Dendritic cell treated with granulocyte-macrophage colony-stimulating factor and Interleukin-4, amounts not matched to agents 40 ng/mL and 50 ng/mL, for 4 days (primary cell): ENCODE results near the gene RAB7B.
"Not testable (repeated sequence)": the region's sequence is repeated elsewhere in the genome, so short reads cannot be mapped to it uniquely, and the experiment has no call there.

Source experiments
- H3K27ac Mint-ChIP-seq: one replicate; pipeline ENCODE4 v1.8.0; 2022; ENCODE audit warnings: mild to moderate bottlenecking, mixed read lengths
- H3K27me3 Mint-ChIP-seq: one replicate; pipeline ENCODE4 v1.8.0; 2022; ENCODE audit warnings: mild to moderate bottlenecking, mixed read lengths
- H3K36me3 Mint-ChIP-seq: one replicate; pipeline ENCODE4 v1.8.0; 2022; ENCODE audit warnings: low read depth, mixed read lengths
- H3K4me1 Mint-ChIP-seq: one replicate; pipeline ENCODE4 v1.8.0; 2022; ENCODE audit warnings: low read depth, mixed read lengths
- H3K4me3 Mint-ChIP-seq: one replicate; pipeline ENCODE4 v1.8.0; 2022; ENCODE audit warnings: mild to moderate bottlenecking, moderate library complexity, mixed read lengths
- H3K9me3 Mint-ChIP-seq: one replicate; pipeline ENCODE4 v1.8.0; 2022; ENCODE audit warnings: mixed read lengths
- intact Hi-C: fragments of 100-400 bp; cut with micrococcal nuclease; formaldehyde crosslinking; loops from one replicate; pipeline ENCODE4 v1.15.0; 2022

The RAB7B gene, protein sequence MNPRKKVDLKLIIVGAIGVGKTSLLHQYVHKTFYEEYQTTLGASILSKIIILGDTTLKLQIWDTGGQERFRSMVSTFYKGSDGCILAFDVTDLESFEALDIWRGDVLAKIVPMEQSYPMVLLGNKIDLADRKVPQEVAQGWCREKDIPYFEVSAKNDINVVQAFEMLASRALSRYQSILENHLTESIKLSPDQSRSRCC

DNA sequence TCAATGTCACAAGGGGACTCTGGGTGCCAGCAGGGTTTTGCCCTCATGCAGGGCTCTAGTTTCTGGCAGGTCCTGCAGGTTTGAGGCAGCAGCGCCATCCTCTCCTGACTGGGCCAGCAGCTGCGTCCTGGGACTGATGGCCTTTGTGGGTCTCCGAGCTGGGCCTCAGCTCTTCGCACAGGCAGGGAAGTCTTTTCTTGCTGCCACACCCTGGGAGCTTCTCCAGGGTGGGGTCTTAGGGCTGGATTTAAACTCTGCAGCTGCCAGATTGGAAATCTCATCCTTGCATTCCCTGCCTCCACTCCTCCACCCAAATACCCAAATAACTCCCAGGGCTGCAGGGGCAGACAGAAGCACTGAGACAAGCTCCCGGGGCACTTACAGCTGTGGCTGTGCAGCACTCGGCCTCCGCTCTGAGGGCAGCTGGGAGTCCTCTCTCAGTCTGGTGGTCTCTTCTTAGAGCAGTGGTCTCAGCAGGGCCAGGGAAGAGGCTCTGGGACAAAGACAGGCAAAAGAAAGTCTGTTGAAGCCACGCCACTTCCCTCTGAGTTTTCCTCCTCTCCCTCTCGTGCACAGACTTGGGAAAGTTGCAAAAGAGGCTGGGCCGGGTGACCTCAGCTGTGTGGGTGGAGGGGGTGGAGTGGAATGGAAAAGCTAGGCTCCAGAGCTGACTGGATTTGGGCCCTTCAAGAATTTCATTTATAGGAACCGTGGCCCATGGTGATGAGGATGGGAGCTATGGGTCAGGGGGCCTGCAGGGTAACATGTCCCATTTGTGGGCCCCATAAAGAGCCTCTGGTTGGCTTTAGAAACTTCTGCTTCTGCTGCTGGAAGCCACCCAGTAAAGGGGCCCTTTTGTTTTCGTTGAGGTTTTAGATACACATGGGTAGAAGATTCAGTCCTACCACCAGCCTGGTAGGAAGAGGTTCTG lies at the start of gene RAB7B:
TSS of gene RAB7B (minus strand) at position 525 of the 931 bp plus-strand sequence. CDS start 9,260 bp downstream, outside the sequence.
- H3K36me3 Mint-ChIP-seq, result no peaks in the 10 kb centered on the region
- H3K27ac Mint-ChIP-seq, result peak within 1 kb of the TSS; percentile 73
- H3K4me3 Mint-ChIP-seq, result peak within 1 kb of the TSS; percentile 67
- H3K9me3 Mint-ChIP-seq, result no peaks in the 10 kb centered on the region
- peaks cover 79% of the 10 kb centered on the region for H3K4me1 Mint-ChIP-seq
- no peaks in the 10 kb centered on the region for H3K27me3 Mint-ChIP-seq
- intact Hi-C loops, result loop anchor here (5.0 kb wide), 1 partner anchor 44 kb away; no protein-coding TSS in a partner anchor

DNA sequence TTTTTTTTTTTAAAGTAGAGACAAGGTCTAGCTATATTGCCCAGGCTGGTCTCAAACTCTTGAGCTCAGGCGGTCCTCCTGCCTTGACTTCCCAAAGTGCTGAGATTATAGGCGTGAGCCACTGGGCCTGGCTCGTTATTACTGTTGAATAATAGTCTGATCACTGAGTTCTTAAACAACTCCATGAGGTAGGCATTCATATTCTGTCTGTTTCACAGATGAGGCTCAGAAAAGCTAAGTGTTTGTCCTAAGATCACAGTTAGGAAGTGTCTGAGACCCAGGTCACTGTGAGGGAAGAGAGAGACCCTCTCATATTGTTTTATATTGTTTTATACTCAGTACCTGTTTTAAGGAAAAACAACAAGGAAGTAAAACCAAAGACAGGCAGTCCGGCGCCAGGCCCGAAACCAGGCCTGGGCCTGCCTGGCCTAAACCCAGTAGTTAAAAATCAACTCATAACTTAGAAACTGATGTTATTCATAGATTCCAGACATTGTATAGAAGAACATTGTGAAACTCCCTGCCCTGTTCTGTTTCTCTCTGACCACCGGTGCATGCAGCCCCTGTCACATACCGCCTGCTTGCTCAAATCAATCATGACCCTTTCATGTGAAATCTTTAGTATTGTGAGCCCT lies 49.2 kb upstream of the RAB7B start:
- intact Hi-C loops, H3K9me3 Mint-ChIP-seq, H3K4me3 Mint-ChIP-seq, H3K27me3 Mint-ChIP-seq, H3K36me3 Mint-ChIP-seq: not testable (repeated sequence)
- Mint-ChIP-seq H3K27ac (peak overlapping the region; percentile 7), H3K4me1 (peaks cover 46% of the 10 kb centered on the region)

DNA sequence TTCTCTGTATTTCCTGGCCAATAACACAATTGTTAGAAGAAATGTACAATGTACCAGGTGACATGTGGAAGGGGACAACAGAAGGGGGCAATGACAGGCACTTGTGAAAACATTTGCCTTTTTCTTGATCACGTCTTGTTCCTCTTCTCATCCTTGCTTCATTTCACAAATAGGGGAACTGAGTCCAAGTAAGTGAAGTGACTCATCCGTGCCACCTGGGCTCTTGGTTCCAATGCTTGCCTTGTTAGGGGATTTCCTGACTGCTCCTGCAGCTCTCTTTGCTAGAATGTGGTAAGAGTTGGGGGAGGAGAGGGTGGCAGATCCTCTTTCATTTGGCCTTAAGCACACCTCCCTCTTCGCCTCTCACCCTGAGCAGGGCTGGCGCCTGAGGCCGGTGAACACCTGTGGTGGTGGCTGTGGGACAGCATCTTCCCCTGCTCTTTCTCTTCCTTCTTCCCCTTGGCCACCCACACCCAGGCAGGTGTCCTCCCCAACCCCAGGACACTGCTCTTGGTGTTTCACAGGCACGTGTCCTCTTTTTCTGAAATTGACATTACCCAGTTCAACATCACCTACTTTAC lies 47.5 kb upstream of the RAB7B start:
- Mint-ChIP-seq H3K9me3 (no peaks in the 10 kb centered on the region), H3K36me3 (no peaks in the 10 kb centered on the region), H3K27ac (no peak overlapping the region), H3K4me1 (peaks cover 46% of the 10 kb centered on the region), H3K4me3 (no peak overlapping the region), H3K27me3 (no peaks in the 10 kb centered on the region)
- intact Hi-C loops, result no loop called here

DNA sequence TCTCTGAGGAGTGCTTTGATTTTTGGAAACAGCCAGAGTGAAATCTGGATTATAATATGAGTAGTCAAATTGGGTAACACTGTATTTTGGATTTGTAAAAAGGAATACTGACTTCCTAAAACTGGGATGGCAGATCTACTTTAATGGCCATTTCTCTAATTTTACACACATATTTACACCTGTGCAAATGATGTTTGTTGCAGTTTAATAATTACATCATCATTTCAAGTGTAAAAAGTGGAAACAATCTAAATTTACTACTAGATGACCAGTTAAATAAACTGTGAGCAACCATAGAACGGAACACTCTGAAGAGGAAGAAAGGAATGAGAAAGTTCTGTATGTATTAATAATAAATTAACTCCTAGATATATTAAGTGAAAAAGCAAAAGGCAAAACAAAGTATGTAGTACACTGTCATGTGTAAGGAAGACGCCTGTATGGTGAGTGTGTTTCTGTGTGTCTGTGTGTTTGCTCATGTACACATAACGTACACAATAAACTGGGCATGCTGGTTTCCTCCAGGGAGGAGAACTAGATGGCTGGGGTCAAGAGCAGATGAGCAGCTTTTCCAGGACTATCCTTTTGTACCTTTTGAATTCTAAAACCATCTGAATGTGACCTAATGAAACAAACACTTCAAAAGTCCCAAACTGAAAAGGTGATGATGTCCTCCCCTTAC lies 46.9 kb upstream of the RAB7B start:
- Mint-ChIP-seq H3K27ac (no peak overlapping the region), H3K4me3 (no peak overlapping the region), H3K36me3 (no peaks in the 10 kb centered on the region), H3K27me3 (no peaks in the 10 kb centered on the region), H3K4me1 (peaks cover 46% of the 10 kb centered on the region), H3K9me3 (no peaks in the 10 kb centered on the region)
- intact Hi-C loops, result loop anchor here (5.0 kb wide), 2 partner anchors 32 to 48 kb away; partner anchors contain the start of gene RAB7B

DNA sequence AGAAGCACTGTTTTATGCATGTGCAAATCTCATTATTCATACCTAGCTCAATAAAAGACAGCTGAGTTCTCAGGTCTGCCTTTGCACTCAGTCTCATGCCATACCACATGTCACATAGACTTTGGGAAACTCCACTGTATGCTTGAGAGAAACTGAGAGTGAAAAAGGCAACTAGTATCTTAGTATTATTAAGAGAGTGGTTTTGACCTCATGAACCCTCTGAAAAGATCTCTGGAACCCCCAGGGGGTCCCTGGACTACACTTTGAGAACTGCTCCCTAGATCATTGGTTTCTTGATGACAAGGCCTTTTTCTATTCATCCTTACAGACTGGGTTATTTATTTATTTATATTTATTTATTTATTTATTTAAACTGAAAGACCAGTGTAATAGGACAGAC lies 46.1 kb upstream of the RAB7B start:
- Mint-ChIP-seq H3K9me3 (no peaks in the 10 kb centered on the region), H3K4me1 (peaks cover 46% of the 10 kb centered on the region), H3K27me3 (no peaks in the 10 kb centered on the region), H3K36me3 (no peaks in the 10 kb centered on the region), H3K27ac (no peak overlapping the region), H3K4me3 (no peak overlapping the region)
- intact Hi-C loops, result loop anchor here (5.0 kb wide), 2 partner anchors 33 to 47 kb away; partner anchors contain the start of gene RAB7B

DNA sequence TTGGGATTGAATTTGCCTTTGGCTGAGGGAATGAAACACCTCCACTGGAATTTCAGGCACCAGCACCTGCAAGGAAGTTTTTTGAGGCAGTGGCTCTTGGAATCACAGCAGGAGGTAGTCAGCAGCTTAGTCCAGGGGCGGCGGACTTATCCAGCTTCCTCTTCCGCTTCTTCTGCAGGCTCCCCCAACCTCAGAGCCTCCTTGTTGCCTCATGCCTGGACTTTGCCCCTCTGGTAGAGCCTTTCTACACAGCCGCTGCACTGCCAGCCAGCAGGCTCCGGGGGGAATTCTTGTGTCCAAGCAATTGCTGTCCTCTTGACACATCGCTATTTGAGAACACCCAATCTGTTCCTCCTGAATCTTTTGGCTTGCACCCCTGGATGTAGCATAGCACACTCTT lies 45.4 kb upstream of the RAB7B start:
- Mint-ChIP-seq H3K27me3 (no peaks in the 10 kb centered on the region), H3K9me3 (no peaks in the 10 kb centered on the region), H3K4me1 (peaks cover 44% of the 10 kb centered on the region), H3K4me3 (no peak overlapping the region), H3K36me3 (no peaks in the 10 kb centered on the region), H3K27ac (peak overlapping the region; percentile 27)
- intact Hi-C loops, result loop anchor here (5.0 kb wide), 2 partner anchors 34 to 46 kb away; partner anchors contain the start of gene RAB7B

DNA sequence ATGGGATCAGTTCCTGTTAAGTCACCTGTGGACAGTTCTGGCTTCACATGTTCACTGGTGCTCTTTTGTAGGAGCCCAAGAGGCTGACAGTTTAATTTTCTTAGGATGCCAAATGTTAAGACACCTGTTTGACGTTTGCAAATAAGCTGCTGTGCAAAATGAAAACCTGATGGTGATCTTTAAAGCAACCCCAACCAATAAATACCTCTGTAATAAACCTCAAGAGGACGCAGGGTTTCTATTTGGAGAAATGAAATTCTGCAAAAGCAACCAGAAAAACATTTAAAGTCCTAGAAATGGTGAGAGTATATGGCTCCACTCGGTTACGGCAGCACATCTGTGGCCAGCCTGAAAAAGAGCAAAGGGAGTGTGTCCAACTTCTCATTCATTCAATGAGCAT lies 44.1 kb upstream of the RAB7B start:
- Mint-ChIP-seq H3K36me3 (no peaks in the 10 kb centered on the region), H3K27ac (no peak overlapping the region), H3K27me3 (no peaks in the 10 kb centered on the region), H3K4me3 (no peak overlapping the region), H3K4me1 (peaks cover 32% of the 10 kb centered on the region), H3K9me3 (no peaks in the 10 kb centered on the region)
- intact Hi-C loops, result loop anchor here (5.0 kb wide), 2 partner anchors 35 to 45 kb away; partner anchors contain the start of gene RAB7B

DNA sequence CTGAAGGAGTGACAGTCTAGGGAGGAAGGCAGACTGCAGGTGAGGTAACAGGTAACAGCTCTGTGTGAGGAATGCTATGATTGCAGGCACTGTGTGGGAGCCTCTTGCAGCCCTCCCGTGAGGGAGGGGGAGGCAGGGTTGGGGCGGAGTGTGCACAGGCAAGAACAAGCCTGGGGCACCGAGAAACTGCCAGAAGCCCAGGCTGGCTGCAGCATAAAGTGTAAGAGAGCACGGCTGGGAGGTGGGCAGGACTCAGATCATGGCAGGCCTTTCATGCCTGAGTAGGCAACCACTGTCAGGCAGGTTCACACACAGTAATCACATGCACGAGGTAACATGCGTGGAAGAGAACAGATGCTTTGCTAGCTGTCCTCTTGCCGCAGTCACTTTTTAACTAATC lies 38.4 kb upstream of the RAB7B start:
- H3K27ac Mint-ChIP-seq, result no peak overlapping the region
- no peak overlapping the region for H3K4me3 Mint-ChIP-seq
- peaks cover 10% of the 10 kb centered on the region for H3K27me3 Mint-ChIP-seq
- intact Hi-C loops, result no loop called here
- H3K4me1 Mint-ChIP-seq, result peaks cover 8% of the 10 kb centered on the region
- H3K9me3 Mint-ChIP-seq, result no peaks in the 10 kb centered on the region
- no peaks in the 10 kb centered on the region for H3K36me3 Mint-ChIP-seq

DNA sequence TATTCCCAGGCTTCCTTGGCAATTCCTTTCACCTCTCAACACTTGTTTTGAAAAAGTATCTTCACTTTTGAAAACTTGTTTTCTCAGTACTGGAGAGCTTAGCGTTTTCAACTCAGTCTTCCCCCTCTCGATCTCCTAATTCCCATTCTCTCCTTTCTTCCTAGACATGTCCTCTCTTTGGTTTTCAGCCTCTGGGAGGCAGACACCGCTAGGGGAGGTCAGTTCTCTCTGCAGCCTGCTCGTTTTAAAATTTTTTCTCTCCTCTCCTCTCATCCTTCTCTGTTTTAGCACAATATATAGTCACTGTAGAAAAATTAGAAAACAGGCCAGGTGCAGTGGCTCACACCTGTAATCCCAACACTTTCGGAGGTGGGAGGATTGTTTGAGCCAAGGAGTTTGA lies 37.1 kb upstream of the RAB7B start:
- H3K27me3 Mint-ChIP-seq, result peaks cover 11% of the 10 kb centered on the region
- no peak overlapping the region for H3K27ac Mint-ChIP-seq
- no peaks in the 10 kb centered on the region for H3K36me3 Mint-ChIP-seq
- H3K4me1 Mint-ChIP-seq, result peaks cover 10% of the 10 kb centered on the region
- intact Hi-C loops, result no loop called here
- no peaks in the 10 kb centered on the region for H3K9me3 Mint-ChIP-seq
- H3K4me3 Mint-ChIP-seq, result no peak overlapping the region

DNA sequence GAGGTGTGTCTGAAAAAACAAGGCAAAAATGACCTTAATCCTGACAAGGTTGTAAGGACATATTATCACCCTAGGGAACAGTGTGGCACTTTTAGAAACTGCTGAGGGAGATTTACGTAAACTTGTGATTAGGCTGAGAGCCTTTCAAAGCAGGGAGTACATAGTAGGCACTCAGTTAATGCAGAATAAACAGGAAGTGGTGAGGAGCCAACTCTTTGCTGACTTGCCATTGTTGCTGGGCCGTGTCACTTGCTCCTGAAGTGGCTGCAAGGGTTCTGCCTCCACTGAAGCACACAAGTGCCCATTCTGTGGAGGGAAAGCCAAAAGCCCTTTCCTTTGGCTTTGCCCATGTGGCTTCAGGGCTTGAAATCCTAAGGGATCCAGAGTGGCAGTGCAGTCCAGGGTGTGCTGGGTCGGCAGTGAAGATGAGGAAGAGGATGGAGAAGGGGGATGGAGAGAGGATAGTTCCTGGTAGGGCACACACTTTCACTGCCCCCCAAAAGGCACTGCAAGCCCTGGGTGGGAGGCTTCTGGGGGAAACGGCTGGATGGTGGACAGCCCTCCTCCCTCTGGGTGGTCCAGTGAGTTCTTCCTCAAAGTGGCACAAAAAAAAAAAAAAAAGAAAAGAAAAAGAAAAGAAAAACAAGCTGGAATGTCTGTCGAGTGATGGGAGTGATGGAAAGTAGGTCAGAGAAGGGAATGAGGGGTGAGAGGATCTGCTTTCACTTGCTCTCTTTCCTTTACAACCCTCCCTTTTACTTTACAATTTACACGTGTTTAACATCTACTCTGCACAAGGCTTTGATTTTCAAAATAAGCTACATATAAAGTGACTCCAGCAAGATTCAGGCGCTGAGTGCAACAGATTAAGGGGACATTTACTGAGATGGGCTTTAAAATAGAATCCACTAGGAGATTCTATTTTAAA lies 36.1 kb upstream of the RAB7B start:
- H3K36me3 Mint-ChIP-seq, result no peaks in the 10 kb centered on the region
- H3K4me1 Mint-ChIP-seq, result peaks cover 17% of the 10 kb centered on the region
- H3K27ac Mint-ChIP-seq, result peak overlapping the region; percentile 11
- intact Hi-C loops, result no loop called here
- no peak overlapping the region for H3K4me3 Mint-ChIP-seq
- no peaks in the 10 kb centered on the region for H3K9me3 Mint-ChIP-seq
- peaks cover 16% of the 10 kb centered on the region for H3K27me3 Mint-ChIP-seq

DNA sequence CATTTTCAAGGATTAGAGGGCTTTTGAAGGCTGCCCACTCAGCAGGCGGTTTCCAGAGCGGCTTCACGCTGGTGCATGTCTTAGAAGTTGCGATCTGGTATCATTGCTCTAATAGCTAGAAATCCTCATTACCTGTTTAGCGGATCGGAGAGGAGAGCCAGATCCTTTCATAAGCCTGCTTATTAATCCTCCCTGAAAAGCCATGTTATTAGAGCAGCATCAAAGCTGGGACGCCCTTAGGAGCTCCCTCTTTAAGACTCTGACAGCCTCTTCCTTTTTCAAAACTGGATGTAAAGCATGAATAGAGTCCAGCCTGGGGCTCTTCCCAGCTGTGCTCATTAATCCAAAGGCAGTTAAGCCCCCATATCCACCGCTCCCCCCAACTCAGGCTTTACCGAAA lies 34.4 kb upstream of the RAB7B start:
- H3K4me3 Mint-ChIP-seq, result no peak overlapping the region
- no peaks in the 10 kb centered on the region for H3K36me3 Mint-ChIP-seq
- H3K27ac Mint-ChIP-seq, result no peak overlapping the region
- H3K27me3 Mint-ChIP-seq, result peaks cover 19% of the 10 kb centered on the region
- peaks cover 29% of the 10 kb centered on the region for H3K4me1 Mint-ChIP-seq
- no peaks in the 10 kb centered on the region for H3K9me3 Mint-ChIP-seq
- intact Hi-C loops, result no loop called here

DNA sequence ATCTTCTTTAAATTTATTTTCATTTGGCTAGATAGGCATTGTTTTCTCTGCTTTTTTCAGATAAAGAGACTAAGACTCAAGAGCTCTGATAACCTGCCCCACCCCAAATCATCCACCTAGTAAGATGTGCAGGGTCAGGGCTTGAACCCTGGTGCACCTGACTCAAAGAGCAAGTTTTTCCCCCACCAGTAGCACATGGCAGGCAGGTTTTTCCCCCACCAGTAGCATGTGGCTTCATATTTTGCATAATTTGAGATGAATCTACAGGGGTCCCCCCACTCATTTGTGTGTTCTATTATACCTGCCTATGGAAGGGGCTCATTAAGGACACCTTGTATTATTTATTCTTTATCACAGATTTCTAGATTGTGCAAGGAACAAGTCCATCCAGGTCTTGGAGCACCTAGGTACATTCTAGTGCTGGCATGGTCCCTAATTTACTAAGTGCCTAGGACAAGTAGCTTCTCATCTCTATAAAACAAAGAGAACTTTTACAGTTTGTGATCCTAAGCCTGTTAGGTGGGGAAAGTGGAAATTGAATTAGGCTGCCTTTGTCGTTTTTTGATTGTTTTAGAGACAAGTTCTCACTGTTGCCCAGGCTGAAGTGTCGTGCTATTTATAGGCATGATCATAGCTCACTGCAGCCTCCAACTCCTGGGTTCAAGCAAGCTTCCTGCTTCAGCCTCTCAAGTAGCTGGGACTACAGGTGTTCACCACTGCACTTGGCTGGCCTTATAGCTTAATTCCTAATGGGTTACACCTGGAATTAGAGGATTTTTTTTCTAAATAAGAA lies 33.7 kb upstream of the RAB7B start:
- intact Hi-C loops, result no loop called here
- H3K27me3 Mint-ChIP-seq, result peaks cover 19% of the 10 kb centered on the region
- peaks cover 36% of the 10 kb centered on the region for H3K4me1 Mint-ChIP-seq
- no peaks in the 10 kb centered on the region for H3K36me3 Mint-ChIP-seq
- no peak overlapping the region for H3K27ac Mint-ChIP-seq
- H3K9me3 Mint-ChIP-seq, result no peaks in the 10 kb centered on the region
- no peak overlapping the region for H3K4me3 Mint-ChIP-seq
